WTC11 (cell line): ENCODE measurements around the gene CD46.
"Not testable (repeated sequence)": the region's sequence is repeated elsewhere in the genome, so short reads cannot be mapped to it uniquely, and the experiment has no call there.

ENCODE experiments used
- CTCF ChIP-seq: fragments of 200-600 bp; IDR thresholded peaks from 2 replicates; pipeline ENCODE4 v1.8.0; 2022; ENCODE audit warnings: antibody characterized with exemption
- E2F5 ChIP-seq: sonication (generic); formaldehyde crosslinking; IDR thresholded peaks from 2 replicates; pipeline ENCODE4 v1.8.1; 2022; ENCODE audit warnings: mild to moderate bottlenecking, moderate library complexity, missing genetic modification reagents
- GABPB1 ChIP-seq: sonication (generic); formaldehyde crosslinking; IDR thresholded peaks from 2 replicates; pipeline ENCODE4 v1.8.1; 2023; ENCODE audit warnings: mild to moderate bottlenecking, missing genetic modification reagents
- NFATC4 ChIP-seq: fragments of 250-450 bp; sonication (Bioruptor Pico); IDR thresholded peaks from 2 replicates; pipeline ENCODE4 v1.9.0; 2021; ENCODE audit warnings: mild to moderate bottlenecking
- NR1H2 ChIP-seq: sonication (generic); formaldehyde crosslinking; IDR thresholded peaks from 2 replicates; pipeline ENCODE4 v1.9.0; 2021; ENCODE audit warnings: mild to moderate bottlenecking, moderate library complexity, missing genetic modification reagents
- TEAD4 ChIP-seq: sonication (generic); formaldehyde crosslinking; IDR thresholded peaks from 2 replicates; pipeline ENCODE4 v1.8.0; 2022; ENCODE audit warnings: mild to moderate bottlenecking, missing genetic modification reagents
- TF ChIP-seq, protein P1 (sequence below): fragments of 250-450 bp; sonication (Bioruptor Pico); IDR thresholded peaks from 2 replicates; pipeline ENCODE4 v1.9.0; 2021; ENCODE audit warnings: moderate library complexity, mild to moderate bottlenecking, inconsistent platforms, borderline replicate concordance

- not testable (repeated sequence) for TF ChIP-seq CTCF; E2F5 (CRISPR knock-in tag); TEAD4 (CRISPR knock-in tag); NFATC4 (CRISPR knock-in tag); NR1H2 (CRISPR knock-in tag); GABPB1 (CRISPR knock-in tag)
- TF ChIP-seq, protein P1, sequence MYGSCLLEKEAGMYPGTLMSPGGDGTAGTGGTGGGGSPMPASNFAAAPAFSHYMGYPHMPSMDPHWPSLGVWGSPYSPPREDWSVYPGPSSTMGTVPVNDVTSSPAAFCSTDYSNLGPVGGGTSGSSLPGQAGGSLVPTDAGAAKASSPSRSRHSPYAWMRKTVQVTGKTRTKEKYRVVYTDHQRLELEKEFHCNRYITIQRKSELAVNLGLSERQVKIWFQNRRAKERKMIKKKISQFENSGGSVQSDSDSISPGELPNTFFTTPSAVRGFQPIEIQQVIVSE = not testable (repeated sequence)
Measured at GRCh38 chr1:207777412-207777811, 25.6 kb downstream of the CD46 start.
